Spleen (tissue), 11 donors: ENCODE measurements around the gene CHN1. TPM values are rescaled to one million over a fixed set of nuclear protein-coding genes. Genes with fewer than 3 reads are reported as not detected.
A peak's percentile ranks its signal among the peaks of the same experiment; 100 is the strongest.

Source experiments
- DNase-seq: peaks from one replicate; pipeline ENCODE4 v3.0.0-alpha.2; 2020
- H3K27ac ChIP-seq, 8 donors: fragments of 200-600 bp; sonication (generic) in 7 of 8; 1 replicate in 4 of 8; 2 replicates in 4 of 8; pipeline versions ENCODE4 v1.5.0 to v1.8.0; 2016 to 2021; ENCODE audit warnings: inconsistent platforms in 4 of 8, mild to moderate bottlenecking in 4 of 8, moderate library complexity in 1 of 8
- H3K27me3 ChIP-seq, 7 donors: fragments of 200-600 bp; sonication (generic) in 6 of 7; replicated peaks in 1 of 7; 1 replicate in 4 of 7; 2 replicates in 3 of 7; pipeline versions ENCODE4 v1.5.0 to v1.8.0; 2016 to 2021; ENCODE audit warnings: inconsistent platforms in 3 of 7, mild to moderate bottlenecking in 1 of 7
- H3K36me3 ChIP-seq, 6 donors: fragments of 200-600 bp; sonication (generic) in 5 of 6; 1 replicate in 4 of 6; 2 replicates in 2 of 6; pipeline versions ENCODE4 v1.5.0 to v1.8.0; 2016 to 2021; ENCODE audit warnings: inconsistent platforms in 2 of 6
- H3K4me1 ChIP-seq, 6 donors: fragments of 200-600 bp; sonication (generic) in 5 of 6; 1 replicate in 3 of 6; 2 replicates in 3 of 6; pipeline versions ENCODE4 v1.5.0 to v1.8.0; 2016 to 2021; ENCODE audit warnings: inconsistent platforms in 3 of 6
- H3K4me3 ChIP-seq, 8 donors: fragments of 200-600 bp; sonication (generic) in 7 of 8; 1 replicate in 4 of 8; 2 replicates in 4 of 8; pipeline versions ENCODE4 v1.5.0 to v1.8.0; 2016 to 2021; ENCODE audit warnings: inconsistent platforms in 4 of 8, mild to moderate bottlenecking in 4 of 8, moderate library complexity in 2 of 8
- H3K9me3 ChIP-seq, 8 donors: fragments of 200-600 bp; sonication (generic) in 7 of 8; 1 replicate in 4 of 8; 2 replicates in 4 of 8; pipeline versions ENCODE4 v1.5.0 to v1.8.0; 2016 to 2021; ENCODE audit warnings: inconsistent platforms in 4 of 8
- POLR2A ChIP-seq, 3 donors: fragments of 450-650 bp; IDR thresholded peaks; one replicate each; pipeline ENCODE4 v1.5.1; 2017; ENCODE audit warnings: antibody characterized with exemption in 3 of 3, mild to moderate bottlenecking in 1 of 3
- POLR2AphosphoS5 ChIP-seq, 3 donors: sonication (generic); formaldehyde crosslinking; IDR thresholded peaks; one replicate each; pipeline ENCODE4 v1.5.1; 2017; ENCODE audit warnings: antibody characterized with exemption in 3 of 3
- WGBS, 5 donors: extraction: QIAGEN DNeasy Blood & Tissue Kit in 3 of 5; methylation state at CpG; one replicate each; pipeline versions ENCODE4 v1.1.5 to v1.1.7; 2013 to 2018; 5-methylcytosine and 5-hydroxymethylcytosine counted together
- intact Hi-C: fragments of 100-400 bp; cut with DNase I; formaldehyde crosslinking; loops from one replicate; pipeline ENCODE4 v1.15.0; 2023; ENCODE audit warnings: low total_unique reads
- polyA plus RNA-seq, 3 donors: library from polyadenylated mRNA; stranded (reverse); fragments of 200-250 nt; gene quantifications; one replicate each; pipeline ENCODE4 v1.2.1, GENCODE V29; 2013
- total RNA-seq, 7 donors: library from RNA; depleted of rRNA in 3 of 7; stranded (reverse); fragments of >200 nt in 3 of 7; fragmentation: NEBNext Ultra II Directional in 4 of 7; extraction: Animal tissue kit (Norgen Biotek cat#: 25700) in 4 of 7; gene quantifications; one replicate each; pipeline versions ENCODE4 v1.1.0 to v1.2.1, GENCODE V29; 2016 to 2021
- TF ChIP-seq, protein P1 (sequence below), 11 experiments: fragments of 200-600 bp in 7 of 11; fragments of 450-650 bp in 4 of 11; sonication (generic) in 4 of 11; IDR thresholded peaks in 8 of 11; conservative IDR thresholded peaks in 3 of 11; 1 replicate in 7 of 11; 2 replicates in 4 of 11; pipeline versions ENCODE4 v1.4.0 to v1.8.0; 2016 to 2021; ENCODE audit warnings: antibody characterized with exemption in 11 of 11, inconsistent platforms in 4 of 11, mild to moderate bottlenecking in 1 of 11
- donor health status: healthy with polysubstance abuse.
- donor health status: DM: no; HTN: no; CAD: no; lungs with moderate emphysema.
- donor health status: DM: no; HTN: no; CAD: no.
- donor health status: Bipolar disorder and iron deficiency.
- donor health status: healthy.
- donor health status: DM: no; HTN: no; CAD: no.
- donor health status: DM: yes; HTN: yes; CAD: no.

Gene CHN1
- total and polyA plus RNA-seq, 10 donors = 5.4 to 14.6 (median 9.7) TPM

DNA sequence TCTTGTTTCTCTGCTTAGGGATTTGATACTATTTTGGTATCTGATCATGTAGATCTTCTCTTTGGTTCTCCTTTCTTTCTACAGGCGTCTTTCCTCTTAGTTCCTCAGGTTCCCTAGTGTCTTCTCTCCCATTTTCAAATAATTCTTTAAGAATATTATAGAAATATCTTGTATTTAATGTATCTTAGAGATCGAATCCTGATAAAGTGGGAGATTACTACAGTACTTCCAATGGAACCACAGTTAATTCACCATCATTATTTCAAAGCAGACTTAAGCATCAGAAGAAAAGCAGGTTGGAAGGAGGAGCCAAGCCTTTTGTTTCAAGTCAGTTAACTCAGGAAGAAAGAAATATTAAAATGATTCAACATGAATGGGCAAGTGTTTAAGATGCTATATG lies 1.1 kb upstream of the CHN1 start:
- no peak overlapping the region for H3K27ac ChIP-seq
- H3K27me3 ChIP-seq = peaks cover 0 to 76% (median 20%) of the 10 kb centered on the region in 7 donors
- H3K9me3 ChIP-seq = no peaks in the 10 kb centered on the region
- H3K4me3 ChIP-seq = no peak overlapping the region
- H3K4me1 ChIP-seq = peaks cover 0 to 26% (median 14%) of the 10 kb centered on the region in 6 donors
- WGBS, 5 donors = 68 to 86% (median 78%) methylated on average over 2 of the region's 2 CpGs
- intact Hi-C loops = no loop called here
- no peaks in the 10 kb centered on the region for H3K36me3 ChIP-seq
- DNase-seq = no peak
- TF ChIP-seq POLR2A (IDR thresholded peaks at IDR 0.05) (no peak), POLR2AphosphoS5 (IDR thresholded peaks at IDR 0.05) (no peak)
- TF ChIP-seq, protein P1, sequence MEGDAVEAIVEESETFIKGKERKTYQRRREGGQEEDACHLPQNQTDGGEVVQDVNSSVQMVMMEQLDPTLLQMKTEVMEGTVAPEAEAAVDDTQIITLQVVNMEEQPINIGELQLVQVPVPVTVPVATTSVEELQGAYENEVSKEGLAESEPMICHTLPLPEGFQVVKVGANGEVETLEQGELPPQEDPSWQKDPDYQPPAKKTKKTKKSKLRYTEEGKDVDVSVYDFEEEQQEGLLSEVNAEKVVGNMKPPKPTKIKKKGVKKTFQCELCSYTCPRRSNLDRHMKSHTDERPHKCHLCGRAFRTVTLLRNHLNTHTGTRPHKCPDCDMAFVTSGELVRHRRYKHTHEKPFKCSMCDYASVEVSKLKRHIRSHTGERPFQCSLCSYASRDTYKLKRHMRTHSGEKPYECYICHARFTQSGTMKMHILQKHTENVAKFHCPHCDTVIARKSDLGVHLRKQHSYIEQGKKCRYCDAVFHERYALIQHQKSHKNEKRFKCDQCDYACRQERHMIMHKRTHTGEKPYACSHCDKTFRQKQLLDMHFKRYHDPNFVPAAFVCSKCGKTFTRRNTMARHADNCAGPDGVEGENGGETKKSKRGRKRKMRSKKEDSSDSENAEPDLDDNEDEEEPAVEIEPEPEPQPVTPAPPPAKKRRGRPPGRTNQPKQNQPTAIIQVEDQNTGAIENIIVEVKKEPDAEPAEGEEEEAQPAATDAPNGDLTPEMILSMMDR (IDR thresholded peaks at IDR 0.05 in 8 of 11, conservative IDR thresholded peaks at IDR 0.05 in 3 of 11) = no peak

DNA sequence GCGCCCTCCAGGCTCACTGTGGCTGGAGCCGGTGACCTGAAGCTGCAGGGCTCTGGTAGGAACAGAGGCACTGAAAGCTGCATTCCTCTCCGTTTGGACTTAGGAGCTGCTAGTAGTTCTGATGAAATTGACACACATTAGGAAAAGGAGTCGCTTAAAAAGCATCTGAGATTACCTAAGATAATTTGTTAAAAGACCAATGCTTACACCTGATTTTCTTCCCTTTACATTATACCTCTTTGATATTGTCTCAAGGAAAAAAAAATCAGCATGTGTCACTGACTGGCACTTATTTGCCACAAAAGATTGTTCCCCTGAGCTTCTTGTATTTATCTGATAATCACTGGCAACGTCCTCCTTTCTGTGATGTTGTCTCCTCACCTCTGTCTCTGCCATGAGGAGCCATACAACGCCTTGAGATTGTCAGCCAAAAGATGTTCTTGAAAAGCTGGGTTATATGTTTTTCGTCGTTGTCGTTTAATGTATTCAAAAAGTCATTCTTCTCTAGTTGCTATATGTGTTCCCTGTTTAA lies 618 bp upstream of the CHN1 start:
- intact Hi-C loops = no loop called here
- TF ChIP-seq POLR2A (IDR thresholded peaks at IDR 0.05) (no peak), POLR2AphosphoS5 (IDR thresholded peaks at IDR 0.05) (no peak)
- TF ChIP-seq, protein P1 (IDR thresholded peaks at IDR 0.05 in 8 of 11, conservative IDR thresholded peaks at IDR 0.05 in 3 of 11) = no peak
- peak overlapping the region; percentile 61 to 79 (median 74) for H3K4me3 ChIP-seq
- H3K9me3 ChIP-seq = no peaks in the 10 kb centered on the region
- H3K27ac ChIP-seq = peak overlapping the region in 5 of 8 donors; percentile 63 to 86 (median 84)
- H3K36me3 ChIP-seq = no peaks in the 10 kb centered on the region
- H3K4me1 ChIP-seq = peaks cover 0 to 26% (median 14%) of the 10 kb centered on the region in 6 donors
- peaks cover 0 to 76% (median 20%) of the 10 kb centered on the region in 7 donors for H3K27me3 ChIP-seq
- DNase-seq = no peak
- 33 to 39% (median 36%) methylated on average over 9 of the region's 9 CpGs for WGBS, 5 donors

DNA sequence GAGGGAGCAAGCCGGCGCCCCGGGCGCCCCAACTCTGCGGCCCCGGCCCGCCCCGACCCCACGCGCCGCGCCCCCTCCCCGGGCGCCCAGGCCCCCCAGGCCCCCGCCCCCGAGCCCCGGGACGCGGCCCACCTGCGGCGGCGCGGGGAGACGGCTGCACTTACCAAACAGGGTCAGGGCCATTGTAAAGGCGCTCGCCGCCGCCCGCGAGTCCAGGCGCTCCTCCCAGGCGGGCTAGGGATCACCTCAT lies 526 bp downstream of the CHN1 start:
- peaks cover 0 to 76% (median 20%) of the 10 kb centered on the region in 7 donors for H3K27me3 ChIP-seq
- peaks cover 0 to 26% (median 14%) of the 10 kb centered on the region in 6 donors for H3K4me1 ChIP-seq
- TF ChIP-seq POLR2AphosphoS5 (IDR thresholded peaks at IDR 0.05) (no peak), POLR2A (IDR thresholded peaks at IDR 0.05) (no peak)
- TF ChIP-seq, protein P1 (IDR thresholded peaks at IDR 0.05 in 8 of 11, conservative IDR thresholded peaks at IDR 0.05 in 3 of 11) = no peak
- no peak for DNase-seq
- peak overlapping the region; percentile 61 to 79 (median 74) for H3K4me3 ChIP-seq
- H3K9me3 ChIP-seq = no peaks in the 10 kb centered on the region
- intact Hi-C loops = no loop called here
- H3K27ac ChIP-seq = peak overlapping the region in 7 of 8 donors; percentile 59 to 86 (median 79)
- WGBS, 5 donors = 1 to 7% (median 2%) methylated on average over 16 to 32 of the region's 32 CpGs; no CpG with 5 or more reads in 1 of the 5 donors
- H3K36me3 ChIP-seq = no peaks in the 10 kb centered on the region

DNA sequence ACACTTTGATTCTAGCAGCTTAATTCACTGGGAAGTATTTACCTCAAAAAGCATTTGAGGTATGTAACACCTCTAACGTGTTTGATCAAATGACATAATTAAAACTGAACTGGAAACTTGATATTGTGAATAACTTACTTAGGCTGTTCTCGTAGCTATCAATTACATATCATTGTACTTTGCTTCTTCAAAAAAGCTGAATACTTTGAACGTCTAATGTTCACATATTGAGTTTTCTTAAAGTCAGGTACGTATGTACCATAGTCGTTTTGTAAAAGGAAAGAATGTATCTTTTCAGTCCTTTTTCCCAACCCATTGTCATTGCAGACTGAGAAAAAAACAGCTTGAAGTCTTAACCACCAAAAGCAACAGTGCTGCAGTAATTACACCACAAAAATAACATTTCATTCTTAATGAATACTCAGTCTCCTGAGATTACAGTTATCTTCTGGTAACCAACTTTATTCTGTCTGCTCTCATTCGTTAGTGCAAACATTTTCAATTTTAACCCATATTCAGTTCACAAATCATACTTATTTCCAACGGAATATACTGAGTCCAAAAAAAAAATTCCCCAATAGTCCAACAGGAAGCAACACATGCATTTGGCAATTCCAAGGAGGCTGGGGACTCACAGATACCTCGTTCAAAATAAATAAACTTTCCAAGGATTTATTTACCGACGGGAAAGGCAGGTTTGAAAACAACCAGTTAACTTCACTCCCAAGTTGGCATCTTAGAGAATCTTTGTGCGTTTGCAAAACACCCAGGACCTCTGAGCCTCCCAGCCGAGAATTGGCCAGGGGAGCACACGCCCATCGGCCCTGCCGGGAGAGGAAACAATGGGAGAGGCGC lies 1.1 kb downstream of the CHN1 start:
- TF ChIP-seq POLR2A (IDR thresholded peaks at IDR 0.05) (no peak), POLR2AphosphoS5 (IDR thresholded peaks at IDR 0.05) (no peak)
- TF ChIP-seq, protein P1 (IDR thresholded peaks at IDR 0.05 in 8 of 11, conservative IDR thresholded peaks at IDR 0.05 in 3 of 11) = no peak

More for the DNA sequence above, 1.1 kb downstream of the CHN1 start:
- intact Hi-C loops = no loop called here
- Histone ChIP-seq H3K36me3 (no peaks in the 10 kb centered on the region), H3K27me3 (peaks cover 0 to 71% (median 20%) of the 10 kb centered on the region in 7 donors), H3K4me3 (peak overlapping the region in 7 of 8 donors; percentile 61 to 79 (median 75)), H3K27ac (peak overlapping the region in 5 of 8 donors; percentile 63 to 86 (median 84)), H3K9me3 (no peaks in the 10 kb centered on the region), H3K4me1 (peaks cover 0 to 29% (median 14%) of the 10 kb centered on the region in 6 donors)
- 28 to 33% (median 31%) methylated on average over 16 of the region's 16 CpGs for WGBS, 5 donors
- DNase-seq = no peak
